Measurements from ENCODE around the gene XPA.

- no peak for TF ChIP-seq TAF1 (IDR thresholded peaks at IDR 0.05; ENCODE audit: low read depth)
- no peak for TF ChIP-seq RAD21 (IDR thresholded peaks at IDR 0.05; ENCODE audit: low read depth)
- no peak for TF ChIP-seq MAX (IDR thresholded peaks at IDR 0.05)
- TF ChIP-seq CREB1 (IDR thresholded peaks at IDR 0.05; ENCODE audit: low read depth), result no peak
- no peak for TF ChIP-seq TCF12 (IDR thresholded peaks at IDR 0.05; ENCODE audit: low read depth)
Measured at GRCh38 chr9:97675655-97676054, 21.5 kb downstream of the XPA start.
